RWPE2 (cell line): ENCODE results near the gene KAT5.
A peak's percentile ranks its signal among the peaks of the same experiment; 100 is the strongest.
"Not testable (repeated sequence)": the region's sequence is repeated elsewhere in the genome, so short reads cannot be mapped to it uniquely, and the experiment has no call there.

Source experiments
- ATAC-seq: fragments of 200-7000 bp; cut with Tn5 transposase; 3 replicates; pipeline ENCODE4 v1.9.1; 2021; ENCODE audit warnings: low read depth
- DNase-seq: peaks from one replicate; pipeline ENCODE4 v3.0.0-alpha.2; 2020; ENCODE audit warnings: low spot score
- H3K27ac ChIP-seq: fragments of 450-650 bp; 2 replicates; pipeline ENCODE4 v1.5.1; 2017; ENCODE audit warnings: mild to moderate bottlenecking; ENCODE audit not compliant: poor library complexity, severe bottlenecking
- H3K27me3 ChIP-seq: fragments of 250-450 bp; sonication (Bioruptor Pico); 2 replicates; pipeline ENCODE4 v1.5.1; 2021; ENCODE audit warnings: mild to moderate bottlenecking, moderate library complexity; ENCODE audit not compliant: insufficient read depth, poor library complexity, severe bottlenecking
- H3K36me3 ChIP-seq: fragments of 250-450 bp; sonication (Bioruptor Pico); 2 replicates; pipeline ENCODE4 v1.5.1; 2020; ENCODE audit warnings: low read depth, mild to moderate bottlenecking, moderate library complexity
- H3K4me1 ChIP-seq: fragments of 250-450 bp; sonication (Bioruptor Pico); 2 replicates; pipeline ENCODE4 v1.5.1; 2021; ENCODE audit warnings: mild to moderate bottlenecking, moderate library complexity; ENCODE audit not compliant: insufficient read depth, poor library complexity, severe bottlenecking
- H3K4me3 ChIP-seq: fragments of 250-450 bp; sonication (Bioruptor Pico); 2 replicates; pipeline ENCODE4 v1.5.1; 2021; ENCODE audit warnings: mild to moderate bottlenecking, moderate library complexity; ENCODE audit not compliant: severe bottlenecking
- H3K9me3 ChIP-seq: fragments of 250-450 bp; sonication (Bioruptor Pico); 2 replicates; pipeline ENCODE4 v1.5.1; 2021; ENCODE audit warnings: mild to moderate bottlenecking, moderate library complexity; ENCODE audit not compliant: severe bottlenecking
- TF ChIP-seq, protein P1 (sequence below): fragments of 450-650 bp; IDR thresholded peaks from one replicate; pipeline ENCODE4 v1.5.1; 2017; ENCODE audit warnings: mild to moderate bottlenecking, moderate library complexity; ENCODE audit not compliant: poor library complexity, severe bottlenecking

The KAT5 gene

DNA sequence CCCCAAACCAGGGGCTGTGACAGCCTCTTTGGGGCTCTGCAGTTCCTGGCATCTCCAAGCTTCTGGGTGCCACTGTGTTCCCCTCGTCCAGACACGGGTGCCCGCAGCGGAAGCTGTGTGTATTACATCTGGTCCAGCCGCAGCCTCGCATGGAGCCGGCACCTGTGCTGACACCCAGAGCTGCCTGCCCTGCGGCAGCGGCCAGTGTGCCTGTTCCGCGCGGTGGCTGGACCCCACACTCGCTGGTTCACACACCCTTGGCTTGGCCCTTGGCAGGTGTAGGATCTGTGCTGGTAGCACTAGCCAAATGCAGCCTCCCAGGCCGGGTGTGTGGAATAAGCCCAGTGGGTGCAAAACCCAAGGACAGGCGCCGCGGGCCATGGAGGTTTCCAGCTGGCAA lies 33.0 kb downstream of the KAT5 start:
- Histone ChIP-seq H3K4me1 (no peaks in the 10 kb centered on the region), H3K27me3 (peaks cover 9% of the 10 kb centered on the region), H3K9me3 (no peaks in the 10 kb centered on the region), H3K27ac (no peak overlapping the region), H3K36me3 (no peaks in the 10 kb centered on the region), H3K4me3 (no peak overlapping the region)
- ATAC-seq, result no peak
- DNase-seq, result no peak
- TF ChIP-seq, protein P1, sequence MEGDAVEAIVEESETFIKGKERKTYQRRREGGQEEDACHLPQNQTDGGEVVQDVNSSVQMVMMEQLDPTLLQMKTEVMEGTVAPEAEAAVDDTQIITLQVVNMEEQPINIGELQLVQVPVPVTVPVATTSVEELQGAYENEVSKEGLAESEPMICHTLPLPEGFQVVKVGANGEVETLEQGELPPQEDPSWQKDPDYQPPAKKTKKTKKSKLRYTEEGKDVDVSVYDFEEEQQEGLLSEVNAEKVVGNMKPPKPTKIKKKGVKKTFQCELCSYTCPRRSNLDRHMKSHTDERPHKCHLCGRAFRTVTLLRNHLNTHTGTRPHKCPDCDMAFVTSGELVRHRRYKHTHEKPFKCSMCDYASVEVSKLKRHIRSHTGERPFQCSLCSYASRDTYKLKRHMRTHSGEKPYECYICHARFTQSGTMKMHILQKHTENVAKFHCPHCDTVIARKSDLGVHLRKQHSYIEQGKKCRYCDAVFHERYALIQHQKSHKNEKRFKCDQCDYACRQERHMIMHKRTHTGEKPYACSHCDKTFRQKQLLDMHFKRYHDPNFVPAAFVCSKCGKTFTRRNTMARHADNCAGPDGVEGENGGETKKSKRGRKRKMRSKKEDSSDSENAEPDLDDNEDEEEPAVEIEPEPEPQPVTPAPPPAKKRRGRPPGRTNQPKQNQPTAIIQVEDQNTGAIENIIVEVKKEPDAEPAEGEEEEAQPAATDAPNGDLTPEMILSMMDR, result no peak

DNA sequence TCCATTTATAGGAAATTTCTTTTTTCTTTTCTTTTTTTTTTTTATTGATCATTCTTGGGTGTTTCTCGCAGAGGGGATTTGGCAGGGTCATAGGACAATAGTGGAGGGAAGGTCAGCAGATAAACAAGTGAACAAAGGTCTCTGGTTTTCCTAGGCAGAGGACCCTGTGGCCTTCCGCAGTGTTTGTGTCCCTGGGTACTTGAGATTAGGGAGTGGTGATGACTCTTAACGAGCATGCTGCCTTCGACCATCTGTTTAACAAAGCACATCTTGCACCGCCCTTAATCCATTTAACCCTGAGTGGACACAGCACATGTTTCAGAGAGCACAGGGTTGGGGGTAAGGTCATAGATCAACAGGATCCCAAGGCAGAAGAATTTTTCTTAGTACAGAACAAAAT lies 50.1 kb downstream of the KAT5 start:
- not testable (repeated sequence) for H3K4me1 ChIP-seq, H3K9me3 ChIP-seq, H3K27me3 ChIP-seq, H3K27ac ChIP-seq, H3K4me3 ChIP-seq, H3K36me3 ChIP-seq, DNase-seq, ATAC-seq

DNA sequence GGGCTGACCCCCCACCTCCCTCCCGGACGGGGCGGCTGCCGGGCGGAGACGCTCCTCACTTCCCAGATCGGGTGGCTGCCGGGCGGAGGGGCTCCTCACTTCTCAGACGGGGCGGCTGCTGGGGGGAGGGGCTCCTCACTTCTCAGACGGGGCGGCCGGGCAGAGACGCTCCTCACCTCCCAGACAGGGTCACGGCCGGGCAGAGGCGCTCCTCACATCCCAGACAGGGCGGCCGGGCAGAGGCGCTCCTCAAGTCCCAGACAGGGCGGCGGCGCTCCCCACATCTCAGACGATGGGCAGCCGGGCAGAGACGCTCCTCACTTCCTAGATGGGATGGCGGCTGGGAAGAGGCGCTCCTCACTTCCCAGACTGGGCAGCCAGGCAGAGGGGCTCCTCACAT lies 50.8 kb downstream of the KAT5 start:
- not testable (repeated sequence) for ATAC-seq, H3K4me3 ChIP-seq, H3K36me3 ChIP-seq, H3K9me3 ChIP-seq, H3K27ac ChIP-seq, H3K27me3 ChIP-seq, DNase-seq, H3K4me1 ChIP-seq

GRCh38 chr11:65764434-65764833 lies 52.4 kb downstream of the KAT5 start:
- H3K4me1 ChIP-seq, result no peaks in the 10 kb centered on the region
- H3K4me3 ChIP-seq, result no peak overlapping the region
- no peaks in the 10 kb centered on the region for H3K9me3 ChIP-seq
- no peaks in the 10 kb centered on the region for H3K36me3 ChIP-seq
- no peaks in the 10 kb centered on the region for H3K27me3 ChIP-seq
- DNase-seq (no peak), ATAC-seq (no peak)
- TF ChIP-seq, protein P1, result no peak
- H3K27ac ChIP-seq, result no peak overlapping the region

DNA sequence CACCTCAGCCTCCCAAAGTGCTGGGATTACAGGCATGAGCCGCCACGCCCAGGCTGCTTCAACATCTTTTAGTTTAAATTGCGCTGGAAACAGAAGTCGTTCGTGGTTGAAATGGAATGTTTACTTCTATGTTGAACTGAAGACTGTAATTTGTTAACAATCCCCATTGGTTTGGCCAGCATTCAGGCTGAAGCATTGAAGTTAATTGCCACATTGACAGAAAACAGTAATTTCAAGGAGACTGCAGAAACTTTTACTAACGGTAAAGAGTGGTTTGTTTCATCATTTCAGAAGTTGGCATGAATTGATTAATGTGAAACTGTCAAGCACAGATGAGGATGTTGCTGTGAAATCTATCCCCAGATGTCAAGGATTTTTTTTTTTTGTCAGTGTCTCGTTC lies 54.5 kb downstream of the KAT5 start:
- H3K9me3 ChIP-seq, result no peaks in the 10 kb centered on the region
- H3K27ac ChIP-seq, result no peak overlapping the region
- TF ChIP-seq, protein P1, result no peak
- DNase-seq (no peak), ATAC-seq (0 out of 3 replicates have a peak, but pooled peaks have one; percentile 23)
- H3K4me3 ChIP-seq, result no peak overlapping the region
- H3K36me3 ChIP-seq, result no peaks in the 10 kb centered on the region
- H3K4me1 ChIP-seq, result no peaks in the 10 kb centered on the region
- H3K27me3 ChIP-seq, result no peaks in the 10 kb centered on the region

DNA sequence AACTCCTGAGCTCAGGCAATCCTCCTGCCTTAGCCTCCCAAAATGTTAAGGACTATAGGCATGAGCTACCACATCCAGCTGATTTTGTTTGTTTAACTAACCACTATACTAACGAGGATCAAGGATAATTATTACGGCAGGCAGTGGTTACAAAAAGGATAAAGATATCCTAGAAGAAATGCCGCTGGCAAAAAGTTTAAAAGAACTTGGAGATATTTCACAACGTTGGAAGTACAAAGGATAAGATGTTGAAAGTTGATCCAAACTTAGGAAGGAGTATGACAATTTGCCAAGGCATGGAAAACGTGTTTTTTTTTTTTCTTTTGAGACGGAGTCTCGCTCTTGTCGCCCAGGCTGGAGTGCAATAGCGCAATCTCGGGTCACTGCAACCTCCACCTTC lies 55.4 kb downstream of the KAT5 start:
- H3K9me3 ChIP-seq, result no peaks in the 10 kb centered on the region
- no peaks in the 10 kb centered on the region for H3K36me3 ChIP-seq
- no peak overlapping the region for H3K27ac ChIP-seq
- no peak overlapping the region for H3K4me3 ChIP-seq
- no peaks in the 10 kb centered on the region for H3K4me1 ChIP-seq
- H3K27me3 ChIP-seq, result no peaks in the 10 kb centered on the region
- ATAC-seq (no peak), DNase-seq (no peak)
- TF ChIP-seq, protein P1, result no peak

DNA sequence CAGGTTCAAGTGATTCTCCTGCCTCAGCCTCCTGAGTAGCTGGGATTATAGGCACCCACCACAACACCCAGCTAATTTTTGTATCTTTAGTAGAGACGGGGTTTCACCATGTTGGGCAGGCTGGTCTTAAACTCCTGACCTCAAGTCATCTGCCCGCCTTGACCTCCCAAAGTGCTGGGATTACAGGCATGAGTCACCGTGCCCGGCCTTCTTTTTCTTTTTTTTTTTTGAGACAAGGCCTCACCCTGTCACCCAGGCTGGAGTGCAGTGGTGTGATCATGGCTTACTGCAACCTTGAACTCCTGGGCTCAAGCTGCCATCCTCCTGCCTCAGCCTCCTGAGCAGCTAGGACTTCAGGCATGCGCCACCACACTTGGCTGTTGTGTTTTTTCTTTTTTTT lies 55.8 kb downstream of the KAT5 start:
- not testable (repeated sequence) for H3K4me1 ChIP-seq, H3K27ac ChIP-seq, DNase-seq, ATAC-seq, H3K9me3 ChIP-seq, H3K36me3 ChIP-seq, H3K4me3 ChIP-seq, H3K27me3 ChIP-seq
